GM21515 (cell line): ENCODE results near the gene MYF6.

ENCODE experiments used
- ATAC-seq: cut with Tn5 transposase; IDR thresholded peaks from one replicate; pipeline ENCODE4 v1.9.1; 2021; ENCODE audit not compliant: unreplicated experiment

MYF6 gene

DNA sequence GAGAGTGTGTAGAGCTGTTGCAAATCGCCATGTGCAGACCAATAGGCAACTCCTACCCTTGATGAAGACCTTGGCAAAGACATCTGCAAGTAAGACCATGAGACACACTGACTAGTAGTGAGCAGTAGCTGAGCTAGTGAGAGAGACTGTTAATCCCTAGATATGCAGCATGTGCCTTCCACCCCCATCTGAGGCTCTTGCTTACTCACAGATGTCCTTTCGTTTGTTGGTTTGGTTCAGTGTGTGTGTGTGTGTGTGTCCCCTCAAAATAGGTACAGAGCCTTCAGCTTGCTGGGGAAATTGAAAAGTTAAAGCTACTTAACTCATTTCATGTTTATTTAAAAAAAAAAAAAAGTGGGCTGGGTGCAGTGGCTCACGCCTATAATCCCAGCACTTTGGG, 46.8 kb downstream of the MYF6 start:
- ATAC-seq: no peak

DNA sequence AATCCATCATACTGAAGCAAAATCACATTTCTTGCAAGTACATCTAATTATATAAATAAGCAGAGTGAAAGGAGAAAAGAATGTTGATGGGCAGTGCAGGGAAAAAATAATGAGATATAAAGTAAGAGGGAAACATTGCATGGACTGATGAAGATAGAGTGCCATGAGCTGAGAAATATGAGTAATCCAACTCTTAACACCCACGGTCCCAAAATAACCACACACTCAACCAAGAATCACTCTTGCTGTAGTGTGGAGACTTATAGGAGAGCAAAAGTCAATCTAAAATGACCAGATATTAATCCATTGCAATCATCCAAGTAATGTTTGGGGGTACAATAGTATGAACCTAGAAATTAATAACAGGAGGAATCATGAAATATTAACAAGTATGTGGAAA, 49.4 kb downstream of the MYF6 start:
- no peak for ATAC-seq
